Keratinocyte (primary cell): Measurements from ENCODE around the gene ENTPD8. TPM values are rescaled to one million over a fixed set of nuclear protein-coding genes. Genes with fewer than 3 reads are reported as not detected.

Source experiments
- DNase-seq: peaks from one replicate; pipeline ENCODE4 v3.0.0-alpha.2; 2011; ENCODE audit warnings: low read depth, missing footprints, low spot score
- FAIRE-seq: peaks from 2 replicates; lab custom pipeline; 2011; peaks lifted over from hg19 to GRCh38; lab: Jason Lieb, UNC
- H2AFZ ChIP-seq: 2 replicates; pipeline ENCODE4 v1.6.0; 2012; ENCODE audit warnings: low read length, control low read depth, inconsistent platforms; ENCODE audit not compliant: control insufficient read depth
- H3K27ac ChIP-seq: 2 replicates; pipeline ENCODE4 v1.5.1; 2011; ENCODE audit warnings: low read length; ENCODE audit not compliant: control insufficient read depth, insufficient read depth
- H3K27me3 ChIP-seq: 3 replicates; pipeline ENCODE4 v1.6.0; 2011; ENCODE audit warnings: low read length; ENCODE audit not compliant: control insufficient read depth, insufficient read depth; ENCODE audit errors: extremely low read depth
- H3K36me3 ChIP-seq, 2 experiments: 2 replicates in 1 of 2; 3 replicates in 1 of 2; pipeline ENCODE4 v1.5.1; 2011; ENCODE audit warnings: low read length in 2 of 2, mild to moderate bottlenecking in 1 of 2; ENCODE audit not compliant: control insufficient read depth in 2 of 2, insufficient read depth in 2 of 2; ENCODE audit errors: extremely low read depth in 1 of 2
- H3K4me1 ChIP-seq: 3 replicates; pipeline ENCODE4 v1.5.1; 2011; ENCODE audit warnings: low read length; ENCODE audit not compliant: control insufficient read depth, insufficient read depth; ENCODE audit errors: extremely low read depth
- H3K4me2 ChIP-seq: 3 replicates; pipeline ENCODE4 v1.6.0; 2011; ENCODE audit warnings: low read depth, low read length; ENCODE audit not compliant: control insufficient read depth, insufficient read depth; ENCODE audit errors: extremely low read depth
- H3K4me3 ChIP-seq, 3 experiments: fragments of 200-600 bp in 1 of 3; sonication (generic) in 1 of 3; 2 replicates in 2 of 3; 3 replicates in 1 of 3; pipeline ENCODE4 v1.5.1; 2011 to 2016; ENCODE audit warnings: low read length in 3 of 3, mild to moderate bottlenecking in 3 of 3, control low read depth in 2 of 3, inconsistent platforms in 1 of 3, low read depth in 1 of 3, mixed read lengths in 1 of 3, mixed run types in 1 of 3, moderate library complexity in 1 of 3; ENCODE audit not compliant: control insufficient read depth in 2 of 3, insufficient read depth in 2 of 3; ENCODE audit errors: extremely low read depth in 1 of 3
- H3K79me2 ChIP-seq: 2 replicates; pipeline ENCODE4 v1.6.0; 2012; ENCODE audit warnings: low read length; ENCODE audit not compliant: control insufficient read depth, insufficient read depth
- H3K9ac ChIP-seq: 3 replicates; pipeline ENCODE4 v1.6.0; 2011; ENCODE audit warnings: low read length; ENCODE audit not compliant: control insufficient read depth, insufficient read depth; ENCODE audit errors: extremely low read depth
- H3K9me1 ChIP-seq: 3 replicates; pipeline ENCODE4 v1.6.0; 2011; ENCODE audit warnings: low read length; ENCODE audit not compliant: control insufficient read depth, insufficient read depth; ENCODE audit errors: extremely low read depth
- H3K9me3 ChIP-seq: 2 replicates; pipeline ENCODE4 v1.5.1; 2012; ENCODE audit warnings: low read depth, low read length; ENCODE audit not compliant: control insufficient read depth
- H4K20me1 ChIP-seq: 3 replicates; pipeline ENCODE4 v1.6.0; 2011; ENCODE audit warnings: low read length; ENCODE audit not compliant: control insufficient read depth, insufficient read depth; ENCODE audit errors: extremely low read depth
- EZH2 ChIP-seq: IDR thresholded peaks from one replicate; pipeline ENCODE4 v1.6.1; 2012; ENCODE audit warnings: inconsistent platforms, mild to moderate bottlenecking, low read length, moderate library complexity
- dilution Hi-C: fragments of 300-500 bp; cut with MboI; formaldehyde crosslinking; loops from one replicate; pipeline ENCODE4 v1.7.0; 2020; ENCODE audit warnings: low sequenced_read_pairs; ENCODE audit not compliant: extremely low pct_ligation_motif_present
- polyA plus RNA-seq, 5 experiments: library from polyadenylated mRNA; depleted of rRNA in 3 of 5; stranded (reverse) in 3 of 5; stranded (forward) in 1 of 5; unstranded in 1 of 5; fragments of >200 nt; gene quantifications; 1 replicate in 1 of 5; 2 replicates in 3 of 5; 3 replicates in 1 of 5; pipeline versions ENCODE4 v1.2.1 to v1.2.3, GENCODE V29; 2011 to 2012; ENCODE audit warnings: missing spikeins in 2 of 5, low read depth in 1 of 5, low replicate concordance in 1 of 5
- TF ChIP-seq, protein P1 (sequence below), 3 experiments: IDR thresholded peaks in 1 of 3; conservative IDR thresholded peaks in 1 of 3; optimal IDR thresholded peaks in 1 of 3; 2 replicates in 2 of 3; 3 replicates in 1 of 3; pipeline versions ENCODE3 to v1.5.1; 2011; ENCODE audit warnings: low read length in 3 of 3, mild to moderate bottlenecking in 3 of 3, moderate library complexity in 2 of 3, control low read depth in 1 of 3, inconsistent platforms in 1 of 3; ENCODE audit not compliant: insufficient read depth in 2 of 3; ENCODE audit errors: extremely low read depth in 1 of 3

Gene ENTPD8
- polyA plus RNA-seq, 1 donor (not counting 4 experiments of a cell fraction or from before 2014, with no cell fraction given) = not detected

GRCh38 chr9:137478962-137479861, 38.1 kb upstream of the ENTPD8 start:
- dilution Hi-C loops = no loop called here
- FAIRE-seq = no peak
- Histone ChIP-seq H3K9me1 (no peaks in the 10 kb centered on the region), H3K4me3 (no peak overlapping the region), H3K4me2 (peak overlapping the region; percentile 16), H3K27ac (no peak overlapping the region), H3K79me2 (no peaks in the 10 kb centered on the region), H2AFZ (no peak overlapping the region), H3K4me1 (peaks cover 6% of the 10 kb centered on the region), H3K27me3 (peaks cover 11% of the 10 kb centered on the region), H4K20me1 (no peaks in the 10 kb centered on the region), H3K9me3 (peaks cover 3% of the 10 kb centered on the region), H3K36me3 (no peaks in the 10 kb centered on the region), H3K9ac (no peak overlapping the region)
- no peak for DNase-seq
- TF ChIP-seq, protein P1, sequence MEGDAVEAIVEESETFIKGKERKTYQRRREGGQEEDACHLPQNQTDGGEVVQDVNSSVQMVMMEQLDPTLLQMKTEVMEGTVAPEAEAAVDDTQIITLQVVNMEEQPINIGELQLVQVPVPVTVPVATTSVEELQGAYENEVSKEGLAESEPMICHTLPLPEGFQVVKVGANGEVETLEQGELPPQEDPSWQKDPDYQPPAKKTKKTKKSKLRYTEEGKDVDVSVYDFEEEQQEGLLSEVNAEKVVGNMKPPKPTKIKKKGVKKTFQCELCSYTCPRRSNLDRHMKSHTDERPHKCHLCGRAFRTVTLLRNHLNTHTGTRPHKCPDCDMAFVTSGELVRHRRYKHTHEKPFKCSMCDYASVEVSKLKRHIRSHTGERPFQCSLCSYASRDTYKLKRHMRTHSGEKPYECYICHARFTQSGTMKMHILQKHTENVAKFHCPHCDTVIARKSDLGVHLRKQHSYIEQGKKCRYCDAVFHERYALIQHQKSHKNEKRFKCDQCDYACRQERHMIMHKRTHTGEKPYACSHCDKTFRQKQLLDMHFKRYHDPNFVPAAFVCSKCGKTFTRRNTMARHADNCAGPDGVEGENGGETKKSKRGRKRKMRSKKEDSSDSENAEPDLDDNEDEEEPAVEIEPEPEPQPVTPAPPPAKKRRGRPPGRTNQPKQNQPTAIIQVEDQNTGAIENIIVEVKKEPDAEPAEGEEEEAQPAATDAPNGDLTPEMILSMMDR (optimal IDR thresholded peaks at IDR 0.05 in 1 of 3, IDR thresholded peaks at IDR 0.05 in 1 of 3, conservative IDR thresholded peaks at IDR 0.05 in 1 of 3; ENCODE audit: extremely low read depth in 1 of 3, insufficient read depth in 2 of 3, low read length in 3 of 3) = no peak
- TF ChIP-seq EZH2 = no peak

DNA sequence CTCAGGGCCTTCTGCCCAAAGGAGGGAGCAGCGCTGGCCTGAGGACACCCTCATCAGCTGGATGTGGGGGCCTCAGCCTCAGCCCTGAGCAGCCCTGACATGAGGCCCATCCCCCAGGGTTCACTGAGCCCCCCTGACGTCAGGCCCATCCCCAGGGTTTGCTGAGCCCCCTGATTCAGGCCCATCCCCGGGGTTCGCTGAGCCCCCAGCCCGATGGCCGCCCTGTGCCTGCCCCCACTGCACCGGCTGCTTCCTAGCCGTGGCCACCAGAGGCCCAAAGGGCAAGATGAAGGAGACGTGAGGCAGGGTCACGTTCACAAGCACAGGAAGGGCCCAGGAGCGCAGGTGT, 37.4 kb upstream of the ENTPD8 start:
- FAIRE-seq = no peak
- Histone ChIP-seq H4K20me1 (no peaks in the 10 kb centered on the region), H3K4me3 (no peak overlapping the region), H2AFZ (no peak overlapping the region), H3K27me3 (peaks cover 11% of the 10 kb centered on the region), H3K4me1 (peaks cover 6% of the 10 kb centered on the region), H3K79me2 (no peaks in the 10 kb centered on the region), H3K4me2 (no peak overlapping the region), H3K9me1 (no peaks in the 10 kb centered on the region), H3K27ac (no peak overlapping the region), H3K9me3 (peaks cover 4% of the 10 kb centered on the region), H3K9ac (no peak overlapping the region), H3K36me3 (no peaks in the 10 kb centered on the region)
- DNase-seq = no peak
- dilution Hi-C loops = no loop called here
- TF ChIP-seq EZH2 = no peak
- TF ChIP-seq, protein P1 (optimal IDR thresholded peaks at IDR 0.05 in 1 of 3, IDR thresholded peaks at IDR 0.05 in 1 of 3, conservative IDR thresholded peaks at IDR 0.05 in 1 of 3; ENCODE audit: extremely low read depth in 1 of 3, insufficient read depth in 2 of 3, low read length in 3 of 3) = no peak
